Mesendoderm (in vitro differentiated cells): ENCODE results near the gene CATSPERZ.

Experiments used
- DNase-seq: peaks from one replicate; pipeline ENCODE4 v3.0.0; 2013
- H2AK5ac ChIP-seq: 2 replicates; pipeline ENCODE4 v1.6.1; 2013; ENCODE audit warnings: low read length, inconsistent platforms
- H2BK120ac ChIP-seq: 2 replicates; pipeline ENCODE4 v1.6.1; 2013; ENCODE audit warnings: low read depth, mild to moderate bottlenecking, low read length, moderate library complexity, mixed read lengths
- H2BK15ac ChIP-seq: replicated peaks from 2 replicates; pipeline ENCODE4 v1.6.1; 2013; ENCODE audit warnings: low read depth, mild to moderate bottlenecking, moderate library complexity
- H2BK5ac ChIP-seq: 2 replicates; pipeline ENCODE4 v1.6.1; 2013; ENCODE audit warnings: low read length, inconsistent platforms
- H3K18ac ChIP-seq: 2 replicates; pipeline ENCODE4 v1.6.1; 2013; ENCODE audit warnings: mild to moderate bottlenecking, low read length, mixed read lengths
- H3K23ac ChIP-seq: one replicate; pipeline ENCODE4 v1.6.1; 2013; ENCODE audit warnings: low read length
- H3K27ac ChIP-seq: 2 replicates; pipeline ENCODE4 v1.5.1; 2013; ENCODE audit warnings: low read depth, mild to moderate bottlenecking, inconsistent platforms, low read length, moderate library complexity
- H3K27me3 ChIP-seq: 2 replicates; pipeline ENCODE4 v1.6.1; 2013; ENCODE audit warnings: low read length, control low read depth, mild to moderate bottlenecking, inconsistent platforms; ENCODE audit not compliant: insufficient read depth, poor library complexity
- H3K36me3 ChIP-seq: 2 replicates; pipeline ENCODE4 v1.6.1; 2013; ENCODE audit warnings: low read length, inconsistent platforms; ENCODE audit not compliant: control insufficient read depth, insufficient read depth
- H3K4ac ChIP-seq: one replicate; pipeline ENCODE4 v1.6.1; 2013; ENCODE audit warnings: low read depth, mild to moderate bottlenecking, low read length, moderate library complexity
- H3K4me1 ChIP-seq: 2 replicates; pipeline ENCODE4 v1.6.1; 2013; ENCODE audit warnings: low read depth, low read length, inconsistent platforms; ENCODE audit not compliant: control insufficient read depth
- H3K4me2 ChIP-seq: 2 replicates; pipeline ENCODE4 v1.6.1; 2013; ENCODE audit warnings: low read length
- H3K4me3 ChIP-seq: 2 replicates; pipeline ENCODE4 v1.5.1; 2013; ENCODE audit warnings: mild to moderate bottlenecking, low read length
- H3K56ac ChIP-seq: one replicate; pipeline ENCODE4 v1.6.1; 2013; ENCODE audit warnings: low read length
- H3K79me1 ChIP-seq: 2 replicates; pipeline ENCODE4 v1.6.1; 2013; ENCODE audit warnings: low read length, inconsistent platforms
- H3K79me2 ChIP-seq: 2 replicates; pipeline ENCODE4 v1.6.1; 2013; ENCODE audit warnings: mild to moderate bottlenecking, low read length; ENCODE audit not compliant: control insufficient read depth, insufficient read depth
- H3K9ac ChIP-seq: 2 replicates; pipeline ENCODE4 v1.6.1; 2013; ENCODE audit warnings: low read length, inconsistent platforms
- H4K5ac ChIP-seq: one replicate; pipeline ENCODE4 v1.6.1; 2013; ENCODE audit warnings: low read length
- H4K8ac ChIP-seq: one replicate; pipeline ENCODE4 v1.6.1; 2013; ENCODE audit warnings: low read depth, mild to moderate bottlenecking, control low read depth, low read length, moderate library complexity
- WGBS: extraction: QIAGEN DNeasy Blood & Tissue Kit; methylation state at CpG from one replicate; pipeline ENCODE4 v1.1.7; 2013; ENCODE audit warnings: low lambda C conversion rate, missing lambda C conversion rate; ENCODE audit not compliant: insufficient coverage; ENCODE audit errors: extremely low coverage; 5-methylcytosine and 5-hydroxymethylcytosine counted together

Gene CATSPERZ

GRCh38 chr11:64283092-64283491, 17.1 kb upstream of the CATSPERZ start:
- H3K4me3 ChIP-seq = no peak overlapping the region
- H2AK5ac ChIP-seq = no peak overlapping the region
- H3K36me3 ChIP-seq = no peaks in the 10 kb centered on the region
- H4K5ac ChIP-seq = no peak overlapping the region
- H3K56ac ChIP-seq = no peak overlapping the region
- H3K4me1 ChIP-seq = peaks cover 6% of the 10 kb centered on the region
- no peak overlapping the region for H2BK15ac ChIP-seq
- WGBS = no CpG with 5 or more reads among the region's 3 CpGs
- no peak overlapping the region for H3K4ac ChIP-seq
- no peaks in the 10 kb centered on the region for H3K79me1 ChIP-seq
- H3K4me2 ChIP-seq = no peak overlapping the region
- no peaks in the 10 kb centered on the region for H3K27me3 ChIP-seq
- no peak overlapping the region for H3K9ac ChIP-seq
- no peak overlapping the region for H3K23ac ChIP-seq
- H3K79me2 ChIP-seq = no peaks in the 10 kb centered on the region
- H3K27ac ChIP-seq = no peak overlapping the region
- no peak overlapping the region for H2BK120ac ChIP-seq
- no peak overlapping the region for H3K18ac ChIP-seq
- H2BK5ac ChIP-seq = no peak overlapping the region
- DNase-seq = no peak
- no peak overlapping the region for H4K8ac ChIP-seq

DNA sequence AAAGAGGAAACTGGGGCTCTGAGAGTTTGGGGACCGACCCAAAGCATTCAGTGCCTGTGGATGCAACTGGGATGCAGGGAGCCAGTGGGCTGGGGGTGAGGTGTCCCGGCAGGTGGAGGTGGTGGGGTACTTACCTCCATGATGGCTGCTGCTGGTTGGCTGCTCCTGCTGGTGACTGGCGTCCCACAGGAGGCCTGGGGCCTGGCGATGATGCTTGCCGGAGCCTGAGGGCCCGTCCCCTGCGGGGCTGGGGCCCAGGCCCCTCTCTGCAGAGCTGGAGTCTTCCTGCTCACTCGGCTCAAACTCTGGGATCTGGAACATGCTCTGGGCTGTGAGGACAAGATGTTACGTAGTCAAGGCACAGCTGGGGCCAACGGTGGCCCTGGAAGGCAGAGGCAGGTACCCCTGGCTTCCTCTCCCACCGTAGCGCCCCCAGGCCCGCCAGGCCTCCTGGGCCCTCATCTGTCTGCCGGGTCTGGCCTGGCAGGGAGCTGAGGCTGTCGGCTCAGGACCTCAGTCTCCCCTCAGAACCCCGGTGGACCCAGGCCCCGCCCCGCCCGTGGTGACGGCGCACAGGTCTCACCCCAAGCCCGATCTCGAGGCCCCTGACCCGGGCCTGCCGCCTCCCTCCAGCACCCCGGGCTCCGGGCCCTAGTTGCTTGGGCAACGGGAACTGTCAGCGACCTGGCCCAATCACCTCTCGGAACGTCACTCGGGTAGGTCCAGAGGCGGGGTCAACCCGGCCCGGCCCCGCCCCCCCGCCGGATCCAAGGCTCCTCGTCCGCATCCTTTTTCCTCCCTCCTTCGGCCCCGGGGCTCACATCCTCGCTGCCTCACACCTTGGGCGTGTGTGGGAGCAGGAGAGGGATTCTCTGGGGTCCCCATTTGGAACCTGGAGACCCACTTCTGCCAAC, 15.9 kb upstream of the CATSPERZ start, which contains the start of gene BAD:
TSS of gene BAD (minus strand) at position 618 of the 914 bp plus-strand sequence. CDS start at position 321, 297 bp downstream.
- H3K9ac ChIP-seq = peak within 1 kb of the TSS; percentile 92
- no peaks in the 10 kb centered on the region for H3K79me1 ChIP-seq
- peak within 1 kb of the TSS; percentile 81 for H3K4me3 ChIP-seq
- peak within 1 kb of the TSS; percentile 96 for H3K56ac ChIP-seq
- no peak within 1 kb of the TSS for H2AK5ac ChIP-seq
- no peak within 1 kb of the TSS for H2BK15ac ChIP-seq
- H3K27ac ChIP-seq = peak within 1 kb of the TSS; percentile 66
- no peaks in the 10 kb centered on the region for H3K36me3 ChIP-seq
- peak within 1 kb of the TSS; percentile 100 for H3K4me2 ChIP-seq
- no peak within 1 kb of the TSS for H4K5ac ChIP-seq
- no CpG with 5 or more reads among the region's 44 CpGs for WGBS
- DNase-seq = peak; percentile 96
- no peak within 1 kb of the TSS for H3K23ac ChIP-seq
- H3K79me2 ChIP-seq = no peaks in the 10 kb centered on the region
- no peaks in the 10 kb centered on the region for H3K27me3 ChIP-seq
- H3K4me1 ChIP-seq = peaks cover 6% of the 10 kb centered on the region
- H4K8ac ChIP-seq = no peak within 1 kb of the TSS
- H3K18ac ChIP-seq = peak within 1 kb of the TSS; percentile 75
- H2BK120ac ChIP-seq = no peak within 1 kb of the TSS
- peak within 1 kb of the TSS; percentile 40 for H3K4ac ChIP-seq
- H2BK5ac ChIP-seq = no peak within 1 kb of the TSS

GRCh38 chr11:64284962-64285884, 14.9 kb upstream of the CATSPERZ start, which contains the start of gene GPR137:
Gene GPR137 (plus strand): TSS chr11:64285848. CDS start chr11:64286525, 677 bp downstream.
- Histone ChIP-seq H3K56ac (peak within 1 kb of the TSS; percentile 93), H3K18ac (peak within 1 kb of the TSS; percentile 75), H3K27ac (peak within 1 kb of the TSS; percentile 66), H3K4me3 (peak within 1 kb of the TSS; percentile 81), H3K4me1 (peaks cover 6% of the 10 kb centered on the region), H2BK5ac (no peak within 1 kb of the TSS), H3K36me3 (no peaks in the 10 kb centered on the region), H4K5ac (no peak within 1 kb of the TSS), H2BK15ac (no peak within 1 kb of the TSS), H3K79me2 (no peaks in the 10 kb centered on the region), H4K8ac (no peak within 1 kb of the TSS), H2BK120ac (no peak within 1 kb of the TSS), H3K4me2 (peak within 1 kb of the TSS; percentile 100), H2AK5ac (no peak within 1 kb of the TSS), H3K79me1 (no peaks in the 10 kb centered on the region), H3K4ac (peak within 1 kb of the TSS; percentile 41), H3K27me3 (peaks cover 2% of the 10 kb centered on the region), H3K23ac (peak within 1 kb of the TSS; percentile 11), H3K9ac (peak within 1 kb of the TSS; percentile 92)
- peak; percentile 66 for DNase-seq
- WGBS = no CpG with 5 or more reads among the region's 102 CpGs

DNA sequence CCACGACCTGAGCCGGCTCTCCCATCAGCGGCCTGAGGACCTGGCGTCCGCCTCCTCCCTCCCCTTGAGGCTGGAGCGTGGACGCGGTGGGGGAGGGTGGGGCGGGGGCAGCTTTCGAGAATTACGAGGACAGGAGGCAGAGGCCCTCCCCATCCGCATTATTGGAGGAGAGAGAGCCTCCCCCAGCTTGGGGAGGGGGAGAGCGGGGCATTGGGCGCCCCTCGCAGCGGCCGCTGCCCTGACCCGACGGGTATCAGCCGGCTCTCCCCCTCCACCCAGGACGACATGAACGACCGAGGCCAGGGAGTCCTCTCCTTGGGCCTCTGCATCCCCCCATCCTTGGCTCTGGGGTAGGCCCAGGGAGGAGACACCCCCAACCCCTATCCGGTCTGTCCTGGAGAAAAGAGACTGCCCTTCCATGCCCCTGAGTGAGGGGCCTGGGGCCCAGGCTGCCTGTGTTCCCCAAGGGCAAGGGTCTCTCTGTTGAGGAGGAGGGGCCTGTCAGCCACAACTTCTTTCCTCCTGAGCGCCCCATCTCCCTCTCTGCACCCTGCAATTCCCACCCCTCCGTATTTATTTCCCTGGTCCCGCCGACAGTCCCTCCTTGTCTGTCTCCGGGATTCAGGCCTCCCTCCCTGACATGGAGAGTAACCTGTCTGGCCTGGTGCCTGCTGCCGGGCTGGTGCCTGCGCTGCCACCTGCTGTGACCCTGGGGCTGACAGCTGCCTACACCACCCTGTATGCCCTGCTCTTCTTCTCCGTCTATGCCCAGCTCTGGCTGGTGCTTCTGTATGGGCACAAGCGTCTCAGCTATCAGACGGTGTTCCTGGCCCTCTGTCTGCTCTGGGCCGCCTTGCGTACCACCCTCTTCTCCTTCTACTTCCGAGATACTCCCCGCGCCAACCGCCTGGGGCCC, 14.0 kb upstream of the CATSPERZ start:
- Histone ChIP-seq H3K27ac (no peak overlapping the region), H4K8ac (no peak overlapping the region), H3K4me1 (peaks cover 6% of the 10 kb centered on the region), H2BK15ac (no peak overlapping the region), H3K18ac (peak overlapping the region; percentile 71), H3K4ac (peak overlapping the region; percentile 41), H3K56ac (peak overlapping the region; percentile 88), H2BK120ac (no peak overlapping the region), H3K9ac (peak overlapping the region; percentile 92), H2BK5ac (no peak overlapping the region), H3K27me3 (peaks cover 11% of the 10 kb centered on the region), H3K36me3 (no peaks in the 10 kb centered on the region), H3K79me2 (no peaks in the 10 kb centered on the region), H3K4me2 (peak overlapping the region; percentile 61), H3K79me1 (no peaks in the 10 kb centered on the region), H3K4me3 (peak overlapping the region; percentile 29), H2AK5ac (no peak overlapping the region), H4K5ac (no peak overlapping the region), H3K23ac (peak overlapping the region; percentile 11)
- DNase-seq = no peak
- no CpG with 5 or more reads among the region's 40 CpGs for WGBS

DNA sequence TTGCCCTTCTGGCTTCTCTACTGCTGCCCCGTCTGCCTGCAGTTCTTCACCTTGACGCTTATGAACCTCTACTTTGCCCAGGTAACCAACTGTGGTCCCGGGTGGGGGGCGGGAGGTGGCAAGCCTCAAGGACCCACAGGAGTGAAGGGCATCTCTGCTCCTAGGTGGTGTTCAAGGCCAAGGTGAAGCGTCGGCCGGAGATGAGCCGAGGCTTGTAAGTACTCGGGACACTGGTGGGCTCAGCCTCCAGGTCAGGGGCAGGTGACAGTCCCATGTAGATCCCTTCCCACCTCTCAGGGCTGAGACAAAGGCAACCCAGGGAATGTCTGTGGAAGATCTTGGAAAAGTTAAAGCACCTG, 13.4 kb upstream of the CATSPERZ start:
- no peak overlapping the region for H3K4me2 ChIP-seq
- H2BK120ac ChIP-seq = no peak overlapping the region
- H2BK5ac ChIP-seq = no peak overlapping the region
- DNase-seq = no peak
- WGBS = no CpG with 5 or more reads among the region's 9 CpGs
- H3K79me1 ChIP-seq = no peaks in the 10 kb centered on the region
- H3K9ac ChIP-seq = no peak overlapping the region
- H4K8ac ChIP-seq = no peak overlapping the region
- H2BK15ac ChIP-seq = no peak overlapping the region
- H3K4me3 ChIP-seq = no peak overlapping the region
- no peak overlapping the region for H3K18ac ChIP-seq
- no peaks in the 10 kb centered on the region for H3K36me3 ChIP-seq
- no peak overlapping the region for H3K4ac ChIP-seq
- H3K27ac ChIP-seq = no peak overlapping the region
- H3K56ac ChIP-seq = no peak overlapping the region
- no peak overlapping the region for H3K23ac ChIP-seq
- peaks cover 17% of the 10 kb centered on the region for H3K27me3 ChIP-seq
- peaks cover 6% of the 10 kb centered on the region for H3K4me1 ChIP-seq
- H2AK5ac ChIP-seq = no peak overlapping the region
- H3K79me2 ChIP-seq = no peaks in the 10 kb centered on the region
- H4K5ac ChIP-seq = no peak overlapping the region
